T-helper 1 cell (primary cell): ENCODE data around the gene PRICKLE2.

Source experiments
- DNase-seq, 5 donors: peaks; one replicate each; pipeline ENCODE4 v3.0.0-alpha.2; 2012 to 2020

PRICKLE2 gene

DNA sequence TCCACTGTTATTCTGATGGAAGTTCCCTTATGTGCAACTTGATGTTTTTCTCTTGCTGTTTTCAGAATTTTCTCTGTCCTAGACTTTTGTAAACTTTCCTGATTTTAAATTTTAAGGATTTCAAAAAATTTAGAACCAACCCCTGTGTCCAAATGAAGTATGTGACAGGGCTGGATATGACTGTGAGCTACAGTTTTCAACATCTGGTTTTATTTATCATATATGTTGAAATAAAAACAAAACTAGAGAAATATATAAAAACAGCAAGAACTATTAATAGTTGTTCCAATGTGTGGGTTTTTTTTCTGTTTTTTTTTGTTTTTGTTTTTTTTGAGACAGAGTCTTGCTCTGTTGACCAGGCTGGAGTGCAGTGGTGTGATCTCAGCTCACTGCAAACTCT is 154.6 kb downstream of the PRICKLE2 start:
- no peak for DNase-seq

DNA sequence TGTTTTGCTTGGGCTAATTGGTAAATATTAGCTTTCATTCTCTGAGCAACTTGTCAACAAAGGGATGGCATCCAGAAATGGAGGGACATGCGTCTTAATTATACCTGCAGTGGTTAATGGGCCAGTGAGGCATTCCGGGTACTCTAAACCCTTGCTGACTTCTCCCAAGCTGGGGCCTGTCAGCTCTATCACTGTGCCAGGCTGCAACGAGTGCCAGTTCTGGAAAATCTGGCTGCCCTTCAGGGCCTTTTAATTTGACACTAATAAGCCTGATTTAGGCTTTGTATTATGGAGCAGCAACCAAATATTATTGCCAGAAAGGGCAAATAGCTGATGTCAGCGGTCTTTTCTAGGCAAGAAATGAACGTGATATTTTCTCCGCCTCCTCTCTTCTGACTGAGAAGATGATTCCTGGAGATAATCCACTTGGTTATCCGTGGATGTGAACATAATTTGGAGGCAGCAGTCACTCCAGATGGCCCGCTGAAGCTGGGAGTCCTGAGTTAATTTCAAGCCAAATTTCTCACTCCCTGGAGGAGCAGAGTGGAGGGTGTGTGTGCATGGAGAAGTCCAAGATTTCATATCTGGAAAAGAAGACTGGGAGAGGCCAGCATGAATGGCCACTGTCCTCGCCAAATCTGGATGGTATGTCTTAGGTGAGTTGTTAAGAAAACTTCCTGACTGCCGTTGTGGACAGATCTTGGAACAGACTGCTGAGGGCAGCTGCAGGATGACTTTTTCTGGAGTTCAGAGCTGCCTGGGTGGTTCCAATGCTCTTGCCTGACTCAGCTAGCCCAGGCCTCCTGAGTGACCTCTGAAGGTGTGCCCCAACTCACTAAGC is 157.5 kb downstream of the PRICKLE2 start:
- DNase-seq: no peak

DNA sequence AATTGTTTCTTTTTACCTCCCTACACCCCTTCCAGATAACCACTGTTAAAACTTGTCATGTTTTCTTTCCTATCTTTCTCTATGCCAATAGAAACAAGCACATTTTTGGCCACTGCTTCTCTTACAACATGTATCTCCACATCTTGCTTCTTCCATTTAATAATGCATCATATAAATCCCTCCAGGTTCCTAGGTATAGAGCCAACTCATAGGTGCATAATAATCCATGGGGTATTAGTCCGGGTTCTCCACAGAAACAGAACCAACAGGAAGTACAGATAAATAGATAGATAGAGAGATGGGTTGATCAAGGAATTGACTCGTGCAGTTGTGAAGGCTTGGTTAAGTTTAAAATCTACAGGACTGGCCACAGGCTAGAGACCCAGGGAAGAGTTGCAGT is 160.5 kb downstream of the PRICKLE2 start:
- no peak for DNase-seq

DNA sequence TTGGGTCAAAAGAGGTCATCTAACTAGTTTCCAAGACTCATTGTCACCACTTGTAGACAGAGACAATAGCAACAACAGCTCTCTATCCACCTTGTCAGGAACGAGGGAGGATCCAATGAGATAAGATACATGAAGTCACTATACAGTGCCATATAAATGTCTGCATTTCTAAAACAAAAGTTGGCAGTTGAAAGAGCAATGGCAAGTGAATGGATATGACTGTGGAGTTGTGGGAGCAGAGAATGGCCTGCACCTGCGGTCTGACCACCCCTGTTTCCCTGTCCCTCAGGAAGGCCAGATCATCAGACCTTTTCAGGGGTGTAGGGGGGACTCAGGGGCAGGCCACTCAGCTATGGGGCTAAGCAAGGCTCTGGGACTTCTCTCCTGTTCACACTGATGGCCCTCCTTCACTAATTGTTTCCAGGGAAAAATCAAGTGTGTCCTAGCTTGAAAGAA is 161.3 kb downstream of the PRICKLE2 start:
- no peak for DNase-seq

DNA sequence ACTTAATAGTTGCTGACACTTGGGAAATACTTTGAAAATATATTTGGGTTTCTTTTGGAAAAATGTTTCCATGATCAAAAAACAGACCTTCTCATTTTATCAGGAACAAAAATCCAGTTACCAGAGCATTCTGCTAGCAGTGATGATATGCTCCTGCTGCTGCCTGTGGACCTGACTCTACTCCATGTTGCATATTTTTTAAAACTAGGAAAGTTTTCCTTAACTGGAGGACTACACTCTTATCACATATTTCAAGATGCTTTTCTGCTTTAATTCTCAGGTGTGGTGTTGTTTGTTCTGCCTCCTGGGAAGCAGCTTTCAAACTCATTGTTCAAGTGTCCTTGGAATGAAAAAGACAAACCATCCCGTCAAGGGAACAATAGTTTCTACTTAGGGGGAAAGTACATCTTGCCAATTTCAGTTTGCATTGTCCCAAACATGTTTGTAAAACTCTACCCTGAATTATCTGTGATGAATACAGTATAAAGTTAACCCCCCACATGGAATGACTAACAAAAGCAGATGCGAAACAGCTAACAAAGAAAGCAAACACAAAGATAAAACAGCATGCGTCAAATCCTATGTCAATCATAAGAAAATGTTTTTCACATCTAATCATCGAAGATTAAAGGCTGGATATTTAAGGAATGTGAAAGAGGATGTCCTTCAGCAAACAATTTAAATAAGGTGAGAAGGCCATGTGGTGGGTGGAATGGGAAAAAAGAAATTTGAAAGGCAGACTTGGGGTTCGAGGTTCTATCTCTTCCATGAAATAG is 161.9 kb downstream of the PRICKLE2 start:
- no peak for DNase-seq

DNA sequence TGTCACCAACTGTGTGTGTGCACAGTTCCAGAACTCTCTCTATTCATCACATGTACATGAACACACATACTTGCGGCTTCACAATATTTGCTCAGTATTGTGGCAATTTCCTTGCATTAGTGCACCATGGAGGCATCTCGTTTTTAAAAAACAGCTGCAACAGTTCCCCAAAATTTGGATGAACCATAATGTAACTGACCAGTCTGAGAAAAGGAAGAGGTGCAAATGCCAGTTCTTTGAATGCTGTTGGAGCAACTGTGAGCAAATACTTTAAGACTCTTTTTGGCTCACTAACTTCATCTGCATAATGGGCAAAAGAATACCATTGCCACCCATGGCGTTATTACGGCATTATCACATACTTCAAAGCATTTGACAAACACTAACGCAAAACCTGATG is 163.6 kb downstream of the PRICKLE2 start:
- no peak for DNase-seq

DNA sequence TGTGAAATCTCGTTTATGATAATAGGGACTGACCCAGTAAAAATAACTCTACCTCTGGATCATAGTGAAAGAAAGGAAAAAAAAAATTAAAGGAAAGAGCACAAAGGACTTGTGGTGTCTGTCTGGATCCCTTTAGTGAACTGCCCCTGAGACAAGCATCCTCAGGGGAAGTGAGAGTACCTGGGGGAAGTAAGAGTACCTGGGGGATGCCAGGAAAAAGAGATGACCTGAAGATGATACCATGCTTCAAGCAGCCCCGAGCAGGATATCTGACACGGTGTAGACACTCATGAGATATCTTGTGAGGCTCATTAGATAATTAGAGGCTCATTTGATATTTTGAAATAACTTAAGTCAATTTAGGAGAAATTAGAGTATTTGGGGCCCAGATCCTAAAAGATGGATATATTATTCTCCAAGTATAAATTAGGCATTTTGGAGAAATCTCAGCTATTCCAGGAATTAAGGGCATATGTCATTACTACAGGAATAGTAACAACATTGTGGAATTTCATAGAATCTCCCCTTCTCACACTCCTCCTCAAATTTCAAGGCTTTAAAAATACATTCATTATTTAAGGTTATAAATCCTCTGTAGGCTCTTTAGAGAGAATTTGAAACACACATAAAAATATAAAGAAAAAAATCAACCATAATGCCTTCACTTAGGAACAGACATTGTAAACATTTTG is 165.6 kb downstream of the PRICKLE2 start:
- DNase-seq: no peak

DNA sequence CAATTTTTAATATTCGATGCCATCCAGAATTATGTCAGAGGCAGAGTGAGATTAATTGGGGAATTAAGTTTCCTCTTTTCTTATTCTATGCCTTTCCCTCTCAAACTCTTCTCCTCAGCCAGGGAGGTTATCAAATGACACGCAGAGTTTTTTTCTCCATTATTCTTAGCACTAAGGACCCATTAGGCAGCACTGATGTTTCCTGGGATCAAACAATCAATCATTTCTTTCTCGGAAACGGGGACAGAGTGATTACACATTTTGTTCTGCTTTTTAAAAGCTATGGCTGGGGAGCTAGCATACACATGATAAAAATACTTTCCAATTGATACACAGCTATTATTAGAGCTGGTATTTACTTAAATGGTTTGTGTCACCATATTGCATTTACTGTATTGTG is 166.7 kb downstream of the PRICKLE2 start:
- DNase-seq: no peak

DNA sequence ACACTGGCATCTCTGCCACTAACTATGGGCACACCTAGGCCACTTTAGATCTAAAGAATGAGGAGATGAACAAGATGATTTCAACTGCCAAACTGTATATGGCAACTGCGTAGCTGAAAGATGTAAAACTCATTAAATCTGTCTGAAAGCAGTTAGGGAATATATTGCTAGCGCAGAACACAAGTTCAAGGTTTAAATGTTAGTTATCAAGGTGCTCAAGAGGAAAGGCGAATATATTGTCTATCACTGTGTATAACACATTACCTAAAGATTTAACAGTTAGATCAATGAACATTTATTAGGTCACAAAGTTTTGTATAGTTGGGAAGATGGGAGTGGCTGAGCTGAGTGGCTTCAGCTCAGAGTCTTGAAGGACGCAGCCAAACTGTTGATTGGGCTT is 168.0 kb downstream of the PRICKLE2 start:
- no peak for DNase-seq

DNA sequence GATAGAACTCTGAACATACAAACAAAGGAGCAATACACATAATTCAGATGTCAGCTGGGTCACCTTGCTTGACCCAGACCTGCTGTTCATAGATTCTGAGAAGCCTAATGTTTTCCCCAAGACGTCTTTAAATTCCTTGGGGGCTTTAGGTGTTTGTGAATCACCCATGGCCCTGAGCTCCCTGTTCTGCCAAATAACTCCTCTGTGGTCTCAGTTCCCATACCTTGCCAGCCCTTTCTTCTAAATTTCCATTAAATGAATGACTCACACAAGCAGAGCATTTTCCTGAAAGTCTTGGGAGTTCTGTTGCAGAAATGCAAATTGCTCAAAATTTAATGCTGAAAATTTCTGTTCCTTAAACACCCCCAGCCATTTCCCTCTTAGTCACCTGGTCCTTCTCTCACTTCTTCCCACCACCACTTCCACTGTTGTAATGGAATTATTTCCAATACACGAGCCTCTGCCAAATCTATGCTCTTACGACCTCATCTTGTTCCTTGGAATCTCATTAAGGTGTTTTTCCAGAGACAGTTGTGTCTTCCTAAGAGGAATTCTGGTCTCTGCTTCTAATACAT is 168.6 kb downstream of the PRICKLE2 start:
- DNase-seq: no peak

DNA sequence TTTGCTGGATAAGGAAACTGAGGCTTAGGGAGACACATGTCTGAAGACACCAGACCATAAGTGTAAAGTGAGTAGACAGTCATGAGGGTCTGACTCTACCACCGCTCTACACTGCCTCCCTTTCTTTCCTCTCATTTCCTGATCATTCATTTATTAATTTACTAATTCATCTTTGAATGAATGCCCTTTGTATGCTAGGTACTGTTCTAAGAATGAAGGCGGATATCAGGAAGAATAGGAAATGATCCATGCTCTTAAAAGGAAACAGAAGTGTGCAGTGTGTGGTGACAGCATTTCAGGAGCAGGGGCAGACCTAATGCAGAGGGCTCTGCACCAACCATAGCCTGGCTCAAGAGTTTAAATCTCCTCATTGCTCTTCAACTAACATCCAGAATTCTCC is 170.2 kb downstream of the PRICKLE2 start:
- DNase-seq: no peak

DNA sequence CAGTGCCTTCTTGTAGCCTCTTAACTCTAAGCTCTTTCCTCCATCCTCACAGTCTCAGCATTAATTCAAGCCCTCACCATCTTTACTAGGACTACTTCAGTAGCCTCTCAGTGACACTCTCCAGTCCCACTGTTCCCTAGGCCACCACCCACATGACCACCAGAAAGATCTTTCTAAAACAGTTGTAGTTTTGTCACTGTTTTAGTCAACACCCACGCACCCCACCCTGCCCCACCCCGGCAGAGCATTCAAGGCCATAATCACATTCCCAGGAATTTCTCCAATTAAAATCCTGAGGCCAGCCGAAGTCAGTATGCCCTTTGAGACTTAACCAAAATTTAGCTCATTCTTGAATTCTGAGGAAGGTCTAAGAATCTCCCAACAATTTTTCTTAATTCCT is 170.8 kb downstream of the PRICKLE2 start:
- no peak for DNase-seq

DNA sequence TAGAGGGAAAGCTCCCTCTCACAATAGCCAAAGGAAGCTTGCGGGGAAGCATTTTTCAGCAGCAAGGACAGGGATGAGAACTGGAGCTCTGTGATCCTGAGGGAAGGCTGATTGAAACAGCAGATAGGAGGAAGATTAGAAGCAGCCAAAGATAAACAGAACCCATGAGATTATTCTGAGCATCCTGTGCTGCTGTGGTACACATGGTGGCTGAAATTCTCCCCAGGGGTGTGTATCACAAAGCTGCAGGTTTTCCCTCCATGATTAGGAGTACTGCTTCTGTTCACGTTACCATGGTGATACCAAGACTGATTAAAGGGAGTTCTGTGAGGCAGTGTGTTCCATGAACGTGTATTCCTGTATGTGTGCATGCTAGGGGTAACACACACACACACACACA is 171.7 kb downstream of the PRICKLE2 start:
- DNase-seq: no peak

DNA sequence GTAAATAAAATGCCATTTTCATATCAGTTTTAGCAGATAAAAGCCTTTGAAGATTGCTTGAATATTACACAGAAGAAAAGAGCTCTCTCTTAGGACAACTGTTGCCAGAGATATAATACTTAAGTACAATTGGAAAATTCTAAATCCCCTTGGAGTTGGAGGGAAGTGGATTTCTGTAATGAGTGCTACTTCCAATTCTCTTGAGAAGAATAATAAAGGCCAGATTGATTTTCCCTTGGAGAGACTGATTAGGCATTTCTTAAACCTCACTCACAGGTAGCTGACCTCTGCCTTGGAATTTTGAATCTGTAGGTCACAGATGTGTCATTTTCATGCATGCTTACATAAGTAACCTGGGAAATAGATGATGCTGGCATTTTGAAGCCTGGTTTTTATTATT is 172.1 kb downstream of the PRICKLE2 start:
- no peak for DNase-seq

DNA sequence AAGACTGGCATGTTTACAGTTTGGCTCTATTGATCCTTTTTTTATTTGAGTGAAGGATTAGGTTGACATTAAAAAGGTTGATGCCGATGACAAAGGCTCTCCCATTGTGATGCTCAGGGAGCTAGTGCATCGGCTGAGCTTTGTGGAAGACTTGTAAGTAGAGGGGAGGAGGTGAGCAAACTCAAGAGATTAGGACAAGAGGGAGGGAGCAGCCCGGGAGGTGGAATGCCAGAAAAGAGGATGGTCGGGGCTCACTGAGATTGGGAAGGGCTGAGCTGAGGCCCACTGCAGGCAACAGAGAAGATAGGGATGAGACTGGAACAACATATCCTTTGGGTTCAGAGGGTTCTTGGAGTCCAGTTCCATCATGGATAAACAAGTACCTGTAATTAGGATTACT is 175.4 kb downstream of the PRICKLE2 start:
- DNase-seq: no peak

DNA sequence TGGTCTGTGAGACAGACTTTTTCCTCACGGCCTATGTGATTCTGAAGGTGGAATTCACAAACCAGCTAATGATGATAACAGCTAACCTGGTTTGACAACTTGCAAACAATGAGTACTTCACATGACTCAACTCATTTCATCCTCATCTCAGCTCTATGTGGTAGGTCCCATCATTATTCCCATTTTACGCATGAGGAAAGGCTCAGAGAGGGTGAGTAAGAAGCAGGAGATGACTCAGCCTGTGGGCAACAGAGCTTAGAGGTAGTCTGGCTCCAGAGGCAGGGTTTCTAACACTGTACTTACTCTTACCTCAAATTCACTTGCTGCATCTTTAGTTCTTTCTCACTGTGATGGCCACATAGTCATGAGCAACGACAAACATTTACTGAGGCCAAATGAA is 176.1 kb downstream of the PRICKLE2 start:
- DNase-seq: no peak

DNA sequence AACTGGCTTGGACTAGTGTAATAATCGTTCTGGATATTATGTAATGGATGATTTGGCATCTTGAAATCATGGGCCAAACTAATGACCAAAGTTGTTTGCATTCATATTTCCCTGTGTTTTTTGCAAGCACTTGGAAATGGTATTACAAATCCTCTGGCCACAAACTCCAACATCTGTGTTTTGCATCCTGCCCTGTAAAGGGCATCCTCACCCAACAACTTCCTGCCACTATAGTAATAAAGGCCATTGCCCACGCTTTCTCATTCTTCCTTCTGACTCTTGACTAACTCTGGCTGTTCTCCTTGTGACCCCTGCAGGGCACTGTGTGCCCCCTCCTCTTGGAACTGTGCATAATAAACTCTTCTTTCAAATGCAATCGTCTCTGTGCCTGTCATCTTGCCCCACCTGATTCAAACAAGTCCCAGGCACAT is 176.6 kb downstream of the PRICKLE2 start:
- DNase-seq: no peak

DNA sequence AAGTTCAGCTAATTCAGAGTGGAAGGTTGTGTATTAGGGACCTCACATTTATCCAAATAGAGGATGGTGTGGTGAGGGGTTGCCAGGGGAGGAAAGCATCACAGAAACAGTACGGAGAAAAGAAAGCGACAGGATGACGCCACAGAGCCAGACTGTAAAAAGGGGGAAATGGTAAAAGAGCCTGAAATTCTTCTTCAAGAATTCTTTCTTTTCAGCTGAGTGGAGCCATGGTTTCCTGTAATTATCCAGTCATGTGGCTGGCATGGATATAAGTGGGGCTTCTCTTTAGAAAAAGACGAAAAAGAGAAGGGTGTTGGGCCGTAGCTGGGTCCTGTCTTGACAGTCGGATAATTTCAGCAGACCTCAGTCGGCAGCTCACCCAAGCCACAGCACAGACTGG is 177.5 kb downstream of the PRICKLE2 start:
- DNase-seq: no peak

DNA sequence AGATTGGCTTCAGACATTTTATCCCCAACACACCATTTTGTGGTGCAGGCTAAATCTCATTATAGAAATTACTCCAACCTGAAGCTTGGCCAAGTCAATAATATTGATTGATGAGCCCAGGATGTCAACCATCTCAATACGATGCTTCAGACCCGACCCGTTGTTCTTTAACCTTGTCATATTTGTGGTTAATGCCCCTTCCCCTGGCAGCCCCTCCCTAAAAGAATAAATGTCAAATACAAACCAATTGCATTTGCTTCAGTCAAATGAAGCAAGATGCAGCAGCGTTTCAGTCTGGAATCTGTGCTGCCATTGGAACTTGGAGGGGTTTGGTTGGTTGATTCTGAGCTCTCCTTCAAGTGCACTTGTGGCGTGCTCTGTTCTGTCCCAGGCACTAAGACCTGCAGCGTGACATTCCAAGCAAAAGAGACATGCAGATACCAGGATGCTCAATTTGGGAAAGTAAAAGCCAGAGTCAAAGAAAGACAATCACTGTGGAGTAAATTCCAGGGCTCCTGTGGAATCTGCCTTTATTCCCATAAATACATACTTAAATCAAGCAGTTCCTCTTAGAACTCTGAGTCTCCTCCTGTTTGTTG is 178.2 kb downstream of the PRICKLE2 start:
- DNase-seq: no peak

DNA sequence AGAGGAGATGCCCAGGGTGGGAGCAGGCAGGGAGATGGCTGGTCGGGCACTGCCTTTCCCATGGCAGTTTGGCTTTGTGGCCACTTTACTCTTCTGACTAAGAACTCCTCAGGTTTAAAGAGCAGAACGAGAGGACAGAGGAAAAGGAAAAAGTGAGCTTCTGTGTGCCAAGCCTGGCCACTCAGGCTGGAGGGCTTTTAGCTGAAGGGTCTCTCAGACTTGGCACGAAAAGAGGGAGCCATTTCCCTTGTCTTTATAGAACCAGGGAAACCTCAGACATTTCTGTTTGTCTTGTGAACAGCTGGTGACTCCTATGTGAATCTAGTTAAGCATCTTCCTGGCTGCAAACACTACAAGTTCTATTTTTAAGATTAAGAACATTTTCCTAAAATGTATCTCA is 178.7 kb downstream of the PRICKLE2 start:
- DNase-seq: no peak

DNA sequence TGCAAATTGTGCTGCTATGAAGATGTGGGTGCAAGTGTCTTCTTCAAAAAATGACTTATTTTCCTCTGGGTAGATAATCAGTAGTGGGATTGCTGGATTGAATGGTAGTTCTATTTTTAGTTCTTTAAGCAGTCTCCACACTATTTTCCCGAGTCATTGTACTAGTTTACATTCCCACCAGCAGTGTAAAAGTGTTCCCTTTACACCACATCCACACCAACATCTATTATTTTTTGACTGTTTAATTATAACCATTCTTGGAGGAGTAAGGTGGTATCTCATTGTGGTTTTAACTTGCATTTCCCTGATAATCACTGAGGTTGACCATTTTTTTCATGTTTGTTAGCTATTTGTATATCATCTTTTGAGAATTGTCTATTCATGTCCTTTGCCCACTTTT is 182.3 kb downstream of the PRICKLE2 start:
- no peak for DNase-seq
